HFFc6 (cell line): ENCODE measurements around the gene ST6GALNAC4. TPM values are rescaled to one million over a fixed set of nuclear protein-coding genes. Genes with fewer than 3 reads are reported as not detected.
"Not testable (repeated sequence)": the region's sequence is repeated elsewhere in the genome, so short reads cannot be mapped to it uniquely, and the experiment has no call there.

Experiments
- DNase-seq: peaks from one replicate; pipeline ENCODE4 v3.0.0-alpha.2; 2018
- H3K27ac Mint-ChIP-seq: 2 replicates; pipeline ENCODE4 v1.8.0; 2020; ENCODE audit warnings: mild to moderate bottlenecking, mixed read lengths
- H3K27me3 Mint-ChIP-seq: 2 replicates; pipeline ENCODE4 v1.8.0; 2021; ENCODE audit warnings: mild to moderate bottlenecking, moderate library complexity, mixed read lengths; ENCODE audit not compliant: insufficient read depth
- H3K36me3 Mint-ChIP-seq: 2 replicates; pipeline ENCODE4 v1.8.0; 2021; ENCODE audit warnings: low read depth, mixed read lengths
- H3K4me1 Mint-ChIP-seq: 2 replicates; pipeline ENCODE4 v1.8.0; 2020; ENCODE audit warnings: low read depth, mixed read lengths
- H3K4me3 Mint-ChIP-seq: 2 replicates; pipeline ENCODE4 v1.8.0; 2020; ENCODE audit warnings: mild to moderate bottlenecking, moderate library complexity, mixed read lengths
- H3K9me3 Mint-ChIP-seq: 2 replicates; pipeline ENCODE4 v1.8.0; 2020; ENCODE audit warnings: mild to moderate bottlenecking, mixed read lengths
- CTCF ChIP-seq: fragments of 200-600 bp; sonication (generic); IDR thresholded peaks from 2 replicates; pipeline ENCODE4 v1.5.0; 2021; ENCODE audit warnings: antibody characterized with exemption, mild to moderate bottlenecking
- total RNA-seq, 6 experiments: library from RNA; stranded (reverse); fragmentation: NEBNext Ultra II Directional; extraction: Animal tissue kit (Norgen Biotek cat#: 25700); gene quantifications; 2 replicates in 1 of 6; 3 replicates in 5 of 6; pipeline ENCODE4 v1.2.3, GENCODE V29; 2021

The ST6GALNAC4 gene
- total RNA-seq, 6 experiments from 2014 or later: 22.9 to 33.4 (median 27.7) TPM

GRCh38 chr9:127884427-127884911, 32.4 kb downstream of the ST6GALNAC4 start:
- Mint-ChIP-seq H3K4me3 (no peak overlapping the region), H3K36me3 (peaks cover 6% of the 10 kb centered on the region; the same call in 1 of the 2 replicates), H3K27ac (peak overlapping the region; percentile 16; the same call in 1 of the 2 replicates), H3K9me3 (no peaks in the 10 kb centered on the region), H3K4me1 (peaks cover 8% of the 10 kb centered on the region; the same call in 1 of the 2 replicates), H3K27me3 (no peaks in the 10 kb centered on the region)
- TF ChIP-seq CTCF: no peak
- DNase-seq: no peak

GRCh38 chr9:127883959-127884358, 32.9 kb downstream of the ST6GALNAC4 start:
- Mint-ChIP-seq H3K27me3 (no peaks in the 10 kb centered on the region), H3K4me3 (no peak overlapping the region), H3K9me3 (no peaks in the 10 kb centered on the region), H3K27ac (peak overlapping the region; percentile 16; the same call in 1 of the 2 replicates), H3K36me3 (peaks cover 6% of the 10 kb centered on the region; the same call in 1 of the 2 replicates), H3K4me1 (peaks cover 8% of the 10 kb centered on the region; the same call in 1 of the 2 replicates)
- TF ChIP-seq CTCF: no peak
- DNase-seq: no peak

- H3K9me3 Mint-ChIP-seq, H3K4me3 Mint-ChIP-seq, H3K27me3 Mint-ChIP-seq, H3K36me3 Mint-ChIP-seq, H3K27ac Mint-ChIP-seq, DNase-seq: not testable (repeated sequence)
- H3K4me1 Mint-ChIP-seq: peaks cover 16% of the 10 kb centered on the region
Observed at GRCh38 chr9:127881715-127882114, 35.1 kb downstream of the ST6GALNAC4 start.

- Mint-ChIP-seq H3K9me3 (no peaks in the 10 kb centered on the region), H3K27ac (no peak overlapping the region), H3K27me3 (0 out of 2 replicates have a peak, but pooled peaks cover 2% of the 10 kb centered on the region), H3K4me1 (peaks cover 26% of the 10 kb centered on the region), H3K36me3 (no peaks in the 10 kb centered on the region), H3K4me3 (no peak overlapping the region)
- no peak for DNase-seq
- no peak for TF ChIP-seq CTCF
Observed at GRCh38 chr9:127880143-127880542, 36.7 kb downstream of the ST6GALNAC4 start.

- Mint-ChIP-seq H3K4me3 (no peak overlapping the region), H3K27ac (peak overlapping the region; percentile 29; the same call in 1 of the 2 replicates), H3K9me3 (no peaks in the 10 kb centered on the region), H3K36me3 (no peaks in the 10 kb centered on the region), H3K4me1 (peaks cover 20% of the 10 kb centered on the region), H3K27me3 (0 out of 2 replicates have a peak, but pooled peaks cover 2% of the 10 kb centered on the region)
- no peak for DNase-seq
- no peak for TF ChIP-seq CTCF
Observed at GRCh38 chr9:127878652-127879390, 38.0 kb downstream of the ST6GALNAC4 start.

GRCh38 chr9:127878001-127878651, 38.7 kb downstream of the ST6GALNAC4 start:
- Mint-ChIP-seq H3K27me3 (0 out of 2 replicates have a peak, but pooled peaks cover 2% of the 10 kb centered on the region), H3K9me3 (no peaks in the 10 kb centered on the region), H3K27ac (peak overlapping the region; percentile 55), H3K36me3 (no peaks in the 10 kb centered on the region), H3K4me1 (peaks cover 20% of the 10 kb centered on the region), H3K4me3 (peak overlapping the region; percentile 94)
- TF ChIP-seq CTCF: no peak
- DNase-seq: no peak
